Liver (tissue), 9 donors: ENCODE data around the gene WDFY3. TPM values are rescaled to one million over a fixed set of nuclear protein-coding genes. Genes with fewer than 3 reads are reported as not detected.

Source experiments
- DNase-seq: peaks from one replicate; pipeline ENCODE4 v3.0.0-alpha.2; 2017; ENCODE audit warnings: low spot score
- H3K27ac ChIP-seq, 2 donors: one replicate each; pipeline ENCODE4 v1.7.0; 2013; ENCODE audit warnings: inconsistent platforms in 2 of 2, low read length in 2 of 2, control low read depth in 1 of 2, low read depth in 1 of 2, mild to moderate bottlenecking in 1 of 2
- H3K27me3 ChIP-seq, 4 donors: one replicate each; pipeline versions ENCODE4 v1.6.1 to v1.7.0; 2013; ENCODE audit warnings: low read length in 3 of 4, inconsistent platforms in 1 of 4, mild to moderate bottlenecking in 1 of 4, moderate library complexity in 1 of 4; ENCODE audit not compliant: control insufficient read depth in 4 of 4, insufficient read depth in 4 of 4
- H3K36me3 ChIP-seq, 4 donors: one replicate each; pipeline versions ENCODE4 v1.6.1 to v1.7.0; 2013; ENCODE audit warnings: low read length in 3 of 4, mild to moderate bottlenecking in 3 of 4, low read depth in 1 of 4, moderate library complexity in 1 of 4; ENCODE audit not compliant: control insufficient read depth in 4 of 4, insufficient read depth in 3 of 4
- H3K4me1 ChIP-seq, 4 donors: one replicate each; pipeline versions ENCODE4 v1.6.1 to v1.7.0; 2013; ENCODE audit warnings: low read length in 3 of 4, mild to moderate bottlenecking in 3 of 4, moderate library complexity in 1 of 4; ENCODE audit not compliant: control insufficient read depth in 4 of 4, insufficient read depth in 4 of 4
- H3K4me3 ChIP-seq, 3 donors: one replicate each; pipeline versions ENCODE4 v1.6.1 to v1.7.0; 2013; ENCODE audit warnings: low read length in 3 of 3, control low read depth in 1 of 3, low read depth in 1 of 3, mild to moderate bottlenecking in 1 of 3
- H3K9ac ChIP-seq, 2 donors: one replicate each; pipeline ENCODE4 v1.7.0; 2013; ENCODE audit warnings: low read length in 2 of 2, mild to moderate bottlenecking in 2 of 2, moderate library complexity in 2 of 2, control low read depth in 1 of 2, low read depth in 1 of 2
- H3K9me3 ChIP-seq, 4 donors: one replicate each; pipeline versions ENCODE4 v1.6.1 to v1.7.0; 2013; ENCODE audit warnings: low read length in 3 of 4; ENCODE audit not compliant: control insufficient read depth in 4 of 4
- EGR1 ChIP-seq, 2 donors: IDR thresholded peaks; 2 replicates each; pipeline ENCODE4 v1.6.1; 2016 to 2018; ENCODE audit warnings: antibody characterized with exemption in 2 of 2, low read depth in 2 of 2
- FOXA1 ChIP-seq: IDR thresholded peaks from 2 replicates; pipeline ENCODE4 v1.6.1; 2016; ENCODE audit warnings: antibody characterized with exemption
- GABPA ChIP-seq, 2 donors: IDR thresholded peaks in 1 of 2; conservative IDR thresholded peaks in 1 of 2; 2 replicates each; pipeline ENCODE4 v1.6.1; 2016; ENCODE audit warnings: antibody characterized with exemption in 2 of 2, mild to moderate bottlenecking in 1 of 2, moderate library complexity in 1 of 2
- HNF4A ChIP-seq, 2 donors: conservative IDR thresholded peaks; 2 replicates each; pipeline ENCODE4 v1.6.1; 2016; ENCODE audit warnings: antibody characterized with exemption in 2 of 2, mild to moderate bottlenecking in 2 of 2
- HNF4G ChIP-seq: IDR thresholded peaks from 2 replicates; pipeline ENCODE4 v1.6.1; 2016; ENCODE audit warnings: antibody characterized with exemption
- JUND ChIP-seq, 2 donors: IDR thresholded peaks; 2 replicates each; pipeline ENCODE4 v1.6.1; 2016; ENCODE audit warnings: antibody characterized with exemption in 2 of 2
- NR2F2 ChIP-seq: IDR thresholded peaks from 2 replicates; pipeline ENCODE4 v1.6.1; 2016; ENCODE audit warnings: antibody characterized with exemption
- RAD21 ChIP-seq, 2 donors: IDR thresholded peaks; 2 replicates each; pipeline ENCODE4 v1.6.1; 2016; ENCODE audit warnings: antibody characterized with exemption in 2 of 2, mild to moderate bottlenecking in 2 of 2
- REST ChIP-seq: IDR thresholded peaks from 2 replicates; pipeline ENCODE4 v1.6.1; 2016; ENCODE audit warnings: antibody characterized with exemption, mild to moderate bottlenecking
- RXRA ChIP-seq, 2 donors: IDR thresholded peaks; 2 replicates each; pipeline ENCODE4 v1.6.1; 2017 to 2018; ENCODE audit warnings: antibody characterized with exemption in 2 of 2, mild to moderate bottlenecking in 1 of 2
- SP1 ChIP-seq: IDR thresholded peaks from 2 replicates; pipeline ENCODE4 v1.6.1; 2018; ENCODE audit warnings: antibody characterized with exemption, mild to moderate bottlenecking
- TAF1 ChIP-seq: conservative IDR thresholded peaks from 2 replicates; pipeline ENCODE4 v1.6.1; 2016; ENCODE audit warnings: antibody characterized with exemption, mild to moderate bottlenecking
- YY1 ChIP-seq: IDR thresholded peaks from 2 replicates; pipeline ENCODE4 v1.6.1; 2016; ENCODE audit warnings: antibody characterized with exemption, mild to moderate bottlenecking
- WGBS: extraction: QIAGEN DNeasy Blood & Tissue Kit; methylation state at CpG from one replicate; pipeline ENCODE4 v1.1.7; 2013; 5-methylcytosine and 5-hydroxymethylcytosine counted together
- polyA plus RNA-seq, 2 donors: library from polyadenylated mRNA; stranded (reverse) in 1 of 2; unstranded in 1 of 2; fragments of 200-250 nt in 1 of 2; fragments of >200 nt in 1 of 2; fragmentation: Nextera tagmentation in 1 of 2; extraction: Ambion mirVana in 1 of 2; gene quantifications; one replicate each; pipeline versions ENCODE4 v1.2.1 to v1.2.3, GENCODE V29; 2013 to 2015
- total RNA-seq, 2 donors: library from RNA; depleted of rRNA; stranded (reverse); fragments of >200 nt; gene quantifications; one replicate each; pipeline ENCODE4 v1.2.3, GENCODE V29; 2014
- TF ChIP-seq, protein P1 (sequence below): IDR thresholded peaks from 2 replicates; pipeline ENCODE4 v1.6.1; 2016; ENCODE audit warnings: antibody characterized with exemption
- TF ChIP-seq, protein P2 (sequence below): IDR thresholded peaks from 2 replicates; pipeline ENCODE4 v1.6.1; 2016; ENCODE audit warnings: antibody characterized with exemption
- TF ChIP-seq, protein P3 (sequence below): IDR thresholded peaks from 2 replicates; pipeline ENCODE4 v1.6.1; 2016; ENCODE audit warnings: antibody characterized with exemption
- TF ChIP-seq, protein P4 (sequence below): fragments of 150-350 bp; IDR thresholded peaks from 2 replicates; pipeline ENCODE4 v1.5.1; 2017; ENCODE audit warnings: improper control_type of control experiment, low read depth, low read length; ENCODE audit not compliant: missing input control
- donor health status: healthy.
- donor health status: healthy.
- donor health status: healthy.
- donor health status: healthy.
- donor health status: healthy.

WDFY3 gene
- total and polyA plus RNA-seq, 4 donors: 3.2 to 50.5 (median 19.2) TPM

DNA sequence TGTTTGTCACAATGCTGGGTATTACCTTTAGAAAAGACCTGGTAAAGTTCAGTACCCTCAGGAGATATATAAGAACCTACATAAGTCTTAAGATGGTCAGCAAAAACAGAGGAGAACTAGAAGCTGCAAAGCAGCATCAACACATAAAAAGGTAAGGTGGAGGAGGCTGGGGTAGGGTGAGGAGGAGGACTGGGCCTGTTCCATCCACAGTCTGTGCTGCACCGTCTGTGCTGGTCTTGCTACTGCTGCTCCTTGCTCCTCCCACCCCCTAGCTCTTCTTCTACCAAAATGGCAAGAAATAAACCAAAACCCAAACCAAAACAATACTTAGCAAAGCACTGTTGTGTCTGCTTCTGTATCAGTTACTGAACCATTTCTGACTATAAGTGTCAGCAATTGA lies 281.4 kb downstream of the WDFY3 start:
- 93% methylated on average over 1 of the region's 1 CpG for WGBS
- Histone ChIP-seq H3K36me3 (peaks cover 5 to 37% (median 29%) of the 10 kb centered on the region in 4 donors), H3K4me1 (no peaks in the 10 kb centered on the region), H3K27ac (no peak overlapping the region), H3K9me3 (no peaks in the 10 kb centered on the region), H3K4me3 (no peak overlapping the region), H3K27me3 (no peaks in the 10 kb centered on the region), H3K9ac (no peak overlapping the region)
- no peak for DNase-seq
- TF ChIP-seq SP1 (no peak), REST (no peak), TAF1 (no peak), EGR1 (IDR thresholded peaks at IDR 0.05; ENCODE audit: low read depth in 2 of 2) (no peak), JUND (IDR thresholded peaks at IDR 0.05) (no peak), HNF4G (no peak), YY1 (no peak), FOXA1 (no peak), RXRA (IDR thresholded peaks at IDR 0.05) (no peak), HNF4A (conservative IDR thresholded peaks at IDR 0.05) (no peak), RAD21 (IDR thresholded peaks at IDR 0.05) (no peak), NR2F2 (no peak)
- TF ChIP-seq, protein P1, sequence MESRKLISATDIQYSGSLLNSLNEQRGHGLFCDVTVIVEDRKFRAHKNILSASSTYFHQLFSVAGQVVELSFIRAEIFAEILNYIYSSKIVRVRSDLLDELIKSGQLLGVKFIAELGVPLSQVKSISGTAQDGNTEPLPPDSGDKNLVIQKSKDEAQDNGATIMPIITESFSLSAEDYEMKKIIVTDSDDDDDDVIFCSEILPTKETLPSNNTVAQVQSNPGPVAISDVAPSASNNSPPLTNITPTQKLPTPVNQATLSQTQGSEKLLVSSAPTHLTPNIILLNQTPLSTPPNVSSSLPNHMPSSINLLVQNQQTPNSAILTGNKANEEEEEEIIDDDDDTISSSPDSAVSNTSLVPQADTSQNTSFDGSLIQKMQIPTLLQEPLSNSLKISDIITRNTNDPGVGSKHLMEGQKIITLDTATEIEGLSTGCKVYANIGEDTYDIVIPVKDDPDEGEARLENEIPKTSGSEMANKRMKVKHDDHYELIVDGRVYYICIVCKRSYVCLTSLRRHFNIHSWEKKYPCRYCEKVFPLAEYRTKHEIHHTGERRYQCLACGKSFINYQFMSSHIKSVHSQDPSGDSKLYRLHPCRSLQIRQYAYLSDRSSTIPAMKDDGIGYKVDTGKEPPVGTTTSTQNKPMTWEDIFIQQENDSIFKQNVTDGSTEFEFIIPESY: no peak
- TF ChIP-seq, protein P2, sequence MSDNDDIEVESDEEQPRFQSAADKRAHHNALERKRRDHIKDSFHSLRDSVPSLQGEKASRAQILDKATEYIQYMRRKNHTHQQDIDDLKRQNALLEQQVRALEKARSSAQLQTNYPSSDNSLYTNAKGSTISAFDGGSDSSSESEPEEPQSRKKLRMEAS: no peak

DNA sequence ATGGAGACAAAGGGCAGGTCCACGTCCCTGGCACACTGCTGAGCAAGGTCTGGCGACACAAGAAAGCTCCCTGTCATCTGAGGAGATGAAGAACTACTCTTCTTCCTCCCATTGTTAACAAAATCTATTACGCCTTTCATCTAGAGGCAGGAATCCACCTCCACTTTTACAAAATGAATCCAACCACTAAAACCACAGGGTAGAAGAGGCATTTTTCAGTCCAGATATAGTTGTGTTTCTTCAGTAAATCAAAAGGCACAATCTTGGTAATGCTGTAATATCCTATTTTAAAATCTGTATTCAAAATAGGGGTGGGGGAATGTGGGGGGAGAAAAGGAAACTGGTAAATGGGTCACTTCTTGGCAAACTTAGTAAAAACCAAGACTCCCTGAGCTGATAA lies 282.1 kb downstream of the WDFY3 start:
- Histone ChIP-seq H3K36me3 (peaks cover 5 to 41% (median 29%) of the 10 kb centered on the region in 4 donors), H3K9ac (no peak overlapping the region), H3K9me3 (no peaks in the 10 kb centered on the region), H3K4me1 (no peaks in the 10 kb centered on the region), H3K4me3 (no peak overlapping the region), H3K27ac (no peak overlapping the region), H3K27me3 (no peaks in the 10 kb centered on the region)
- 88% methylated on average over 3 of the region's 3 CpGs for WGBS
- no peak for DNase-seq
- TF ChIP-seq EGR1 (IDR thresholded peaks at IDR 0.05; ENCODE audit: low read depth in 2 of 2): no peak
- no peak for TF ChIP-seq JUND (IDR thresholded peaks at IDR 0.05)
- no peak for TF ChIP-seq GABPA (IDR thresholded peaks at IDR 0.05 in 1 of 2, conservative IDR thresholded peaks at IDR 0.05 in 1 of 2)
- TF ChIP-seq FOXA1: no peak
- TF ChIP-seq, protein P3, sequence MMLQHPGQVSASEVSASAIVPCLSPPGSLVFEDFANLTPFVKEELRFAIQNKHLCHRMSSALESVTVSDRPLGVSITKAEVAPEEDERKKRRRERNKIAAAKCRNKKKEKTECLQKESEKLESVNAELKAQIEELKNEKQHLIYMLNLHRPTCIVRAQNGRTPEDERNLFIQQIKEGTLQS: no peak
- TF ChIP-seq, protein P4, sequence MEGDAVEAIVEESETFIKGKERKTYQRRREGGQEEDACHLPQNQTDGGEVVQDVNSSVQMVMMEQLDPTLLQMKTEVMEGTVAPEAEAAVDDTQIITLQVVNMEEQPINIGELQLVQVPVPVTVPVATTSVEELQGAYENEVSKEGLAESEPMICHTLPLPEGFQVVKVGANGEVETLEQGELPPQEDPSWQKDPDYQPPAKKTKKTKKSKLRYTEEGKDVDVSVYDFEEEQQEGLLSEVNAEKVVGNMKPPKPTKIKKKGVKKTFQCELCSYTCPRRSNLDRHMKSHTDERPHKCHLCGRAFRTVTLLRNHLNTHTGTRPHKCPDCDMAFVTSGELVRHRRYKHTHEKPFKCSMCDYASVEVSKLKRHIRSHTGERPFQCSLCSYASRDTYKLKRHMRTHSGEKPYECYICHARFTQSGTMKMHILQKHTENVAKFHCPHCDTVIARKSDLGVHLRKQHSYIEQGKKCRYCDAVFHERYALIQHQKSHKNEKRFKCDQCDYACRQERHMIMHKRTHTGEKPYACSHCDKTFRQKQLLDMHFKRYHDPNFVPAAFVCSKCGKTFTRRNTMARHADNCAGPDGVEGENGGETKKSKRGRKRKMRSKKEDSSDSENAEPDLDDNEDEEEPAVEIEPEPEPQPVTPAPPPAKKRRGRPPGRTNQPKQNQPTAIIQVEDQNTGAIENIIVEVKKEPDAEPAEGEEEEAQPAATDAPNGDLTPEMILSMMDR: no peak
- TF ChIP-seq RAD21 (IDR thresholded peaks at IDR 0.05): no peak
- TF ChIP-seq HNF4G: no peak
- no peak for TF ChIP-seq YY1
